Measurements from ENCODE around the gene GZF1.

Gene GZF1

DNA sequence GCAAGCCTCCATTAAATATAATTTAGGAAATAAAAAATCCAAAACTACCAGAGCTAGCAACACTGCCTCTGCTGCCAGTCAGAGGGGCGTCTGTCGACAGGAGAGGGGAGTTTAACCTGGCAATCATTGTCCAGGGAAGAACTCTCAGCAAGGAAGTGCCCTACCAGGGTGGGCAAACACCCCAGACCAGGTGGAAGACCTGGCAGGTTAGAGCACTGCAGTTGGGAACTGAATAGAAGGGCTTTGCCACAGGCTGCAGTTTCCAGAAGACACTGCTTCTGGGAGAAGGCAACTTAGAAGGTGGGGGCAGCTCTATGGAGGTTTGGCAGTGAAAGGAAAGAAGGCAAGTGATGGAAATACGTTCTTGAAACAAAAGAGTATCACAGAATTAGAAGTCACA lies 47.8 kb downstream of the GZF1 start:
- ATAC-seq: no peak
- no peak for DNase-seq

DNA sequence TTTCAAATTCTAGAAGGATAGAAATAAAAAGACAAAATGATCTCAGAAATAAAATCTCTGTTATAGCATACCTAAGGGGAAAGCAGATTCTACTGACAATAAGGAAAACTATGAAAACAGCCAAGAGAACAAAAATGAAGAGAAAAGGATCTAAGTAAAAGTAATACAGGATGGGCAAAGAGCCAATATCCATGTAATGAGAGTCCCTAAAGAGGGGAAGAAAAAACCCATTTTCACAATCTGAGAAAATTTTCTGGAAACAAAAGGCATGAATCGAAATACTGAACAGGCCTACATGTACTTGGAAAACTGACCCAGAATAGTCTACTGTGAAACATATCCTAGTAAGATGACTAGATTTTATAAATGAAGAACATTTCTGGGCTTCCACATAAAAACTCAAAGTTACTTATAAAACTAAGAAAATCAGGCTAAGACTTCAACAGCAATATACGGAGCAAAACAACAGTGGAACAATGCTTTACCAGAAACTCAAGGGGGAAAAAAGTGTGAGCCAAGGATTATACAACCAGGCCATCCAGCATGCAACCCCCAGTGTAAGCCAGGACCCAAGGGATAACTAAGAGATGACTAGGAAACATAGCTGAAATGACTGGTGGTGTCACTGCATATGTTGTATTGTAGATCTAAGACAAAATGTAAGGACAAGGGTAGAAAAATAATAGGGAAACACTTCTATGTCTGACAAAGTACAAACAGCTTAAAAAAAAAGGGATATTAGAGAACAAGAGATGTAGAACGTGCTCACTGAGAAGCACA lies 49.1 kb downstream of the GZF1 start:
- ATAC-seq (no peak), DNase-seq (no peak)

DNA sequence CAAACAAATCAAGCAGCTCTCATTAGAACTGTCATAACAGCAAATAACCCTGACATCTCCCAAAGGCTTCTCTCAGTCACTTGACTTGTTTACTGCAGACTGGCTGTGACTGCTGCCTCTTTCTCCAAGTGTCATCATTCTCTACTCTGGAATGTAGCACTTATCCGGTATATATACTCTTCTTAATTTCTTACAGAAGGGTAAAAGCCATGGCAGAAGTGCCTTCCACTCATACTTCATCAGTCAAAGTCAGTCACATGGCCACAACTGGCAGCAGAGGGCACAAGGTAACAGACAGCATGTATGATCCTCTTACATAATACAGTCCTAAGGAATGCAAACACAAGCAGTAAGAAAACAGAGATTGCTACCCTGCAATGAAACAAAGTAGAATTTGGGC lies 50.0 kb downstream of the GZF1 start:
- ATAC-seq: no peak
- DNase-seq: no peak

DNA sequence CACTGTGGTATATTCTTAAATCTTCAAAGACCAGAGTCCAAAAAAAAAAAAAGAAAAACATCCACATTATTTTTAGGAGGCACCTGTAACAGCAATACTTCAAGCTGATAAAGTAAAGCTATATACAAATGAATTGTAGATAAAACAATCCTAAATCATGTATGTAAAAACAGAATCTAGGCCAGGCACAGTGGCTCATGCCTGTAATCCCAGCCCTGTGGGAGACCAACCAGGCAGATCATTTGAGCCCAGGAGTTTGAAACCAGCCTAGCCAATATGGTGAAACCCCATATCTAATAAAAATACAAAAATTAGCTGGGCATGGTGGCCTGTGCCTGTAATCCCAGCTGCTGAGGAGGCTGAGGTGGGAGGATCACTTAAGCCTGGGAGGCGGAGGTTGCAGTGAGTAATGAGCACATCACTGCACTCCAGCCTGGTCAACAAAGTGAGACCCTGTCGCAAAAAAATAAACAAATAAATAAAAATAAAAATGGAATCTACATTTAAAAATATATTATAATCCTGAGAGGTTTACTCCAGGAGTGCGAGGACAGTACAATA lies 52.0 kb downstream of the GZF1 start:
- ATAC-seq (no peak), DNase-seq (no peak)

DNA sequence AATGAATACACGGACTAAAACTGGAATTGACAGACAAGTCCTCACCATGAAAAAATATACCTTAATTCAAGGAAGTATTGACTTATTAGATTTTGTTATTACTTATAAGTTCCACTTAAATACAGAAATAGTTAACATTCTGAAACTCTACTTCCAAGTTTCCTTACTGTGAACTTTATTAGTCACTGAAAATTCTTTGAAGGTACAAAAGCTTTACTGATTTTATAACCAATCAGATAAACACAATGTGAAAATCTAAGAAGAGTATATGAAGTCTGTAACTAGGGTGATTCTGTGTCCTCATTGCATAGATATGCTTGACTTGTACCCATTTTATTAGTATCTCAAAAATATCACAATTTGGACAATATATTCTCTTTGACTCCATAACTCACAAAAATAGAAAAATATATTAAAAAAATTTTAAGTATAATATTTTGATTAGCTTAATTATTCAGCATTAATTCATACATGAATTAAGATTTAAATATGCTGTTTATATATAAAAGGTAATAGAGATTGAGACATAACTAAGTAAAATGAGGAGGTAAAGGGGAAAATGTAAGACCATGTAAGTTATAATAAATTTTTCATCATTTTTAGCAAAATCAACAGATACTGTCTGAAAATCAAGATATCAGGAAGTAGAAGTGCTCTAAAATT lies 52.7 kb downstream of the GZF1 start:
- no peak for DNase-seq
- no peak for ATAC-seq

DNA sequence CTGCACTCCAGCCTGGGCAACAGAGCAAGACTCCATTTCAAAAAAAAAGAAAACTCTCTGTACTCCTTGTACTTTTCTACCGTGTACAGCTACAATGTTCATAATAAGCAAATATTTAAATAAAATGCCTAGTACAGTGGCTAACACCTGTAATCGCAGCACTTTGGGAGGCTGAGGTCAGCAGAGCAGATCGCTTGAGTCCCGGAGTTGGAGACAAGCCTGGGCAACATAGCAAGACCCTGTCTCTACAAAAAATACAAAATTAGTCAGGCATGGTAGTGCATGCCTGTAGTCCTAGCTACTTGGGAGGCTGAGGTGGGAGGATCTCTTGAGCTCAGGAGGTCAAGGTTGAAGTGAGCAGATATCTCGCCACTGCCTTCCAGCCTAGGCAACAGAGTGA lies 53.6 kb downstream of the GZF1 start:
- no peak for ATAC-seq
- no peak for DNase-seq

DNA sequence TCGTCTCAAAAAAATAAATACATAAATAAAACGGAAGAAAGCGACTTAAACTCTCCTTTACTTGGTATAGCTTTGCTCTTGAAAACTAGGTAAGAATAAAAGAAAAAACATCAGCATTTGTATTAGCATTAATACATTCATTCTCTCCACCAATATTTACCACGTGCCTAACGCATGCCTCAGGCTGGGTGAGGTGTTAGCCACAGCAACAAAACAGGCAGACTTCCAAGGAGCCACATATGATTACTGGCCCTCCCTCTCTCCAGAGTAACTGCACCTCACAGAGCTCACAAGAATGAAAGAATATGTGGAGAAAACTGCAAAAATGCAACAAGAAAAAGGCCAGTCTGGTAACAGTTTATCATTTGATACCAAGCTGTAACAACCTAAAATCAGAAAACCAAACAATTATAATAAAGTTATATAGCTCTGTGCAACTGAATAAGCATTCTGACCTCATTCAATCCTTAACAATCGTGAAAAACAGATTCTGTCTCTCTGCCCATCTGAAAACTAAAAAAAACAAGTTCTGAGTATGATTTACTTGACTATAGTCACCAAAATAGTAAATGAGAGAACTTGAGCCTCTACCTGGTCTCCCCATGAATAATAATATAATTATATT lies 54.1 kb downstream of the GZF1 start:
- ATAC-seq: peak; percentile 42
- DNase-seq: no peak

DNA sequence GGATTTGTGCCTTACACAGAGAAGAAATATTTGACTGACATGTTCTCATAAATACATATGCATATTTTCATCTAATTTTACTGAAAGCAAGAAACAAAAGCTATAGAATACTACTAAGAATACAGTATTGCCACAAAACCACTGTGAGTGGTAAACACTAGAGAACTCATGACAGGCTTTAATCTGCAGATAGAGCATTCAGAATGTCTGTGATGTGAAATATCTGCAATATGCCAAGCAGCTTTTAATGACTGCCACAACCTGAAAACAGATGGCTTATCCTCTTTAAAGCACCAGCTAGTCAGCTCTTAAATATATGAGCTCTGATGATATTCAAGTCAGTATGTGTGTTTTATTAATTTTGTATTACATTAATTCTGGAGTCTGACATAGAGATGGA lies 55.9 kb downstream of the GZF1 start:
- no peak for DNase-seq
- no peak for ATAC-seq

DNA sequence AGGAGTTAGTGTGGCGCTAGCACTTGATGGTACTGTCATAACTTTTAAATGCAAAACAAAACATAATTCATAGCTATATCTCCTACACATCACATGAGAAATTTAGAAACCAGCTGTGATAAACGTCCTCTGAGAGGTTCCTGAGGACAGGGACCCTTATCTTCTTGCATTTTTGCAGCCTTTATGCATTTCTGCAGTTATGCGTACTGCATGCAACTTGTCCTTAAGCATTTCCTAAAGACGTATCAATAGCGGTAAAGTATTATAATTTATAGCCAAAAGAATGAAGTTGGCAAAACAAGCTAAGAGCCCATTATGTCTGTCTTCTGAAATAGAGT lies 57.6 kb downstream of the GZF1 start:
- no peak for DNase-seq
- ATAC-seq: no peak

DNA sequence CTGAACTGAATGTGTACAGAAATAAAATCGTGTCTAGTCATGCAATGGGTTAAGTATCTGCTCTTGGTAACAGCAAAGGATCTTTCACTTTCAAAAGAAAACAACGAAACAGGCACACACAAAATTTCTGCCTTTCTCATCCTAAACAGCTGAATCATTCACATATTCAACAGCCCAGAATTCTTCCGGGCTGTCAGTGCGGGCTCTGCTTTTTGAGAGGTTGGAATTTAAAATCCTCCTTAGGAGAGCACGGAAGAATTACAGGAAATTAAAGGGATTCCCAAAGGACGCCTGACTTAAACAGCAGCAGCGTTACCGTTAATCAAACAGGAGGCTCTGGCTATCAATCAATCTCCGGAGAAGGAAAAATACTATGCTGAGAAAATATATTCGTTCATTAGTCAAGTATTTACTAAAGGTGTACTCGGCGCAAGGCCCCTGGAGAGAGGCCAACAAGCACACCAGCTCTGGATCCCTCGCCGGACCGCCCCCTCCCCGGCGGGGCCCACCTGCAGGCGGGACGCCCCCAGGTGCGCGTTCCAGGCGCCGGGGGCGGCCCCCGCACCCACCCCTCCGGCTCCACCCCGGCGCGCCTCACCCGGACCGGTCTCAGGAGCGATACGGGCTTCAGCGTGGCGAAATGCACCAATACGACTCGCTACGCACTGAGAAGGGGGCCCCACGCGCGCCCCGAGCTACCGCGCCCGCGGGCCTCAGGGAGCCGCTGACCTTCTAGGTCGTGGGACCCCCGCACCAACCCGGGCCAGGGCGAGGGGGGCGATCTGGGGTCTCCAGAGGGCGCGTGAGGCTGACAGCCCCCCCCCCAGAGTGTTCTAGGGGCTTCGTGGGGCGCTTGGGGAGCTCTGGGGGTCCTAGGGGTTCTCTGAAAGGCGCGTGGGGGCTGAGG lies 58.3 kb downstream of the GZF1 start:
- DNase-seq (peak; percentile 66), ATAC-seq (no peak)

DNA sequence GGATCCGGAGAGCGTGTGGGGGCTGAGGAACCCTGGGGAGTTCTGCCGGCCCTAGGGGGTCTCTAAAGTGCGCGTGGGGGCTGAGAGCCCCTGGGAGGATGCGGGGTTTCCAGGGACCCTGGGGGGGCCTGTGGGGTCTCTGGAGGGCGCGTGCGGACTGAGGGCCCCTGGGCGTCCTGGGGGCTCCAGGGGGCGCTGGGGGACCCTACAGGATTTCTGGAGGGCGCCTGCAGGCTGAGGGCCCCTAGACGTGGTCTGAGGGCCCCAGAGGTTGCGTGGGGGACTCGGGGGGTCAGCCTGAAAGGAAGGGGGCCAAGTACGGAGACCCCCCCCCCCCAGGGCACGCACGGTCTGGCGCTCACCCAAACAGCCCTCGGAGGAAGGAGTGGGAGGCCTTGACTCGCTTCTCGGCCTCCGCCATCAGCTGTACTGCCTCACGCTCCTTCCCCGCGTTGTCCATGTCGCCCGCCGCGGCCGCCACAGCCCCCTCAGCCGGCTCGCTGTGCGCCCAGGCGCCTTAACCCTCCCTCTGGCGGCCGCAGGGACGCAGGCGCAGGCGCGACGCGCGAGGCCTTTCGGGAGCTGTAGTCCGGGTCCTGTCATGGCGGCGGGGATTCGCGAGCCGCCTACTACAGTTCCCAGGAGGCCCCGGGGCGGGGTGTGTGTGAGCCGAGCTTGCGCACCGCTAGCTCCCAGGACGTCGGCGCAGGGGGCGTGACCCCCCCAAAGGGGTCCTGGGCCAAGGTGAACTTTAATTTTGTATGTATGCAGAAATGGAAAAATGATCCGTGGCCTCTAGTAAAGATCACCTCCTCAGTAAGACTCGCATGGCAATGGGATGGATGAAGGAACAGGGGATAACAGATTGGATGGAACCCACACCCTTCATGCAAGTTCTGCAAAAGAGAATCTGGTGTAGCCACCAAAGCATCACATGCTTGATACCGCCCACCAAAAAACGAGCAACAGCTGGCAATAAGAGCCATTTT lies 59.3 kb downstream of the GZF1 start, which contains the start of gene NAPB:
TSS of gene NAPB (minus strand) at position 546 of the 989 bp plus-strand sequence. CDS start at position 460, 86 bp downstream.
- peak; percentile 100 for ATAC-seq
- peak; percentile 94 for DNase-seq
